ENCODE data around the gene NTRK1. TPM values are rescaled to one million over a fixed set of nuclear protein-coding genes. Genes with fewer than 3 reads are reported as not detected.

Gene NTRK1
- total RNA-seq, 2 donors from 2014 or later: 0.42 to 0.81 TPM

DNA sequence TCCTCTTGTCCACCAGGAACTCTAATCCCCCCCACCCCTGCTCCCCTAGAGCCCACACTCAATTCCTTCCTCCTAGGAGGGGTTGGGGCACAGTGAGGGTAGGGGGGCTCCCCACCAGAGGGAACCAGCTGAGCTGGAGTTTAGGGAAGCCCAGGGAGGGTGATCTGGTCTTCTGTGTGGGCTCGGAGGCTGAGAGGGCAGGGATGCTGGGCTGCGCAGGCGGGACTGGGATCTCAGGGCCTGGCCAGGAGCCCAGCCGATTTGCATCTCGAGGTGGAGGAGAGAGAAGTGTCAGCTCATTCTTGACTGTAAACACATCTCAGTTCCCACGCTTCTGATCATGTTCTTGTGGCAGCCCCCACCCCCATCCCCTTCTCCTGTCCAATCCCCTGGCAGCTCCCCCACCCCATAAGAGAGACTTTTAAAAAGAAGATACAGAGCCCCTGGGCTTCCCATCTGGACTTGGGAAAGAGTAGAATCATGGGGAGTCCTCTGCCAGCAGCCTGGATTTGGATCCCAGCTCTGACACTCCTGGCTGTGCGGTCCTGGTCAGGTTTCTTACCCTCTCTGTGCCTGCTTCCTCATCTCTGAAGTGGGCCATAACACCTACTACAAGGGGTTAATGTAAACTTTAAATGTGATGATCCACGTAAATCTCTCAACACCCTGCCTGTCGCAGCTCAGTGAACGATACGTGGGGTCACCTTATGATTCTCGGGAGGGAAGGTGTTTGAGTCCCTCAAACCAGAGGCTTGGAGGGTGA lies 39.5 kb downstream of the NTRK1 start:
- Histone ChIP-seq H3K27ac (no peak overlapping the region), H3K4me3 (no peak overlapping the region), H3K9me3 (no peaks in the 10 kb centered on the region), H3K4me1 (ENCODE audit: control insufficient read depth in 1 of 2, low read depth in 2 of 2) (peaks cover 12 to 45% of the 10 kb centered on the region in 2 donors), H3K36me3 (no peaks in the 10 kb centered on the region), H3K27me3 (replicated peaks; ENCODE audit: insufficient read depth) (no peaks in the 10 kb centered on the region)
- ATAC-seq (ENCODE audit: insufficient number of reproducible peaks, low FRiP score, low read depth): no peak
- TF ChIP-seq CTCF (IDR thresholded peaks at IDR 0.05): no peak
- no peak for DNase-seq (ENCODE audit: low spot score)

GRCh38 chr1:156900896-156901589 lies 40.4 kb downstream of the NTRK1 start:
- DNase-seq (ENCODE audit: low spot score): no peak

GRCh38 chr1:156901590-156901900 lies 40.9 kb downstream of the NTRK1 start:
- no peak for TF ChIP-seq CTCF (IDR thresholded peaks at IDR 0.05)
- no peak overlapping the region for H3K4me3 ChIP-seq

More at GRCh38 chr1:156900896-156901589, 40.4 kb downstream of the NTRK1 start:
- H3K36me3 ChIP-seq: no peaks in the 10 kb centered on the region
- no peak overlapping the region for H3K4me3 ChIP-seq
- peaks cover 10 to 36% of the 10 kb centered on the region in 2 donors for H3K4me1 ChIP-seq (ENCODE audit: control insufficient read depth in 1 of 2, low read depth in 2 of 2)
- no peak overlapping the region for H3K27ac ChIP-seq
- TF ChIP-seq CTCF (IDR thresholded peaks at IDR 0.05): no peak
- H3K27me3 ChIP-seq (replicated peaks; ENCODE audit: insufficient read depth): no peaks in the 10 kb centered on the region
- ATAC-seq (ENCODE audit: insufficient number of reproducible peaks, low FRiP score, low read depth): no peak
- no peaks in the 10 kb centered on the region for H3K9me3 ChIP-seq

GRCh38 chr1:156901966-156902915 lies 41.6 kb downstream of the NTRK1 start:
- Histone ChIP-seq H3K4me1 (ENCODE audit: control insufficient read depth in 1 of 2, low read depth in 2 of 2) (peaks cover 10 to 24% of the 10 kb centered on the region in 2 donors), H3K36me3 (no peaks in the 10 kb centered on the region), H3K9me3 (no peaks in the 10 kb centered on the region), H3K27ac (no peak overlapping the region), H3K4me3 (no peak overlapping the region), H3K27me3 (replicated peaks; ENCODE audit: insufficient read depth) (no peaks in the 10 kb centered on the region)
- no peak for ATAC-seq (ENCODE audit: insufficient number of reproducible peaks, low FRiP score, low read depth)
- no peak for TF ChIP-seq CTCF (IDR thresholded peaks at IDR 0.05)
- DNase-seq (ENCODE audit: low spot score): no peak

More at GRCh38 chr1:156901590-156901900, 40.9 kb downstream of the NTRK1 start:
- ATAC-seq (ENCODE audit: insufficient number of reproducible peaks, low FRiP score, low read depth) (no peak), DNase-seq (ENCODE audit: low spot score) (no peak)
- Histone ChIP-seq H3K27ac (no peak overlapping the region), H3K4me1 (ENCODE audit: control insufficient read depth in 1 of 2, low read depth in 2 of 2) (peaks cover 10 to 30% of the 10 kb centered on the region in 2 donors), H3K9me3 (no peaks in the 10 kb centered on the region), H3K27me3 (replicated peaks; ENCODE audit: insufficient read depth) (no peaks in the 10 kb centered on the region), H3K36me3 (no peaks in the 10 kb centered on the region)
